H1 (cell line): ENCODE measurements around the gene EIF4E2. TPM values are rescaled to one million over a fixed set of nuclear protein-coding genes. Genes with fewer than 3 reads are reported as not detected.
A peak's percentile ranks its signal among the peaks of the same experiment; 100 is the strongest.

Source experiments
- CTCF ChIA-PET: fragments of 300-600 bp; sonication (Branson Sonifier 250); formaldehyde crosslinking; loops from one replicate; lab custom pipeline; 2021; ENCODE audit not compliant: partially characterized antibody; lab: Charles Lee
- POLR2A ChIA-PET: fragments of 300-600 bp; sonication (Branson Sonifier 250); formaldehyde crosslinking; loops from one replicate; lab custom pipeline; 2021; ENCODE audit warnings: inconsistent platforms; ENCODE audit not compliant: partially characterized antibody; lab: Charles Lee
- DNase-seq, 2 experiments: peaks; one replicate each; pipeline versions ENCODE4 v3.0.0 to v3.0.0-alpha.2; 2010 to 2022; ENCODE audit warnings: low spot score in 2 of 2, low read depth in 1 of 2, mixed read lengths in 1 of 2
- FAIRE-seq: peaks from 2 replicates; lab custom pipeline; 2011; peaks lifted over from hg19 to GRCh38; lab: Jason Lieb, UNC
- H2AFZ ChIP-seq: 2 replicates; pipeline ENCODE4 v1.8.1; 2012; ENCODE audit warnings: low read length, inconsistent platforms
- H2AK5ac ChIP-seq: 2 replicates; pipeline ENCODE4 v1.6.1; 2013; ENCODE audit warnings: low read depth, low read length
- H2BK120ac ChIP-seq: replicated peaks from 2 replicates; pipeline ENCODE3; 2013; ENCODE audit warnings: low read depth, low read length, inconsistent platforms
- H2BK12ac ChIP-seq: 2 replicates; pipeline ENCODE4 v1.6.1; 2013; ENCODE audit warnings: low read depth, low read length
- H2BK15ac ChIP-seq: 2 replicates; pipeline ENCODE4 v1.6.1; 2013; ENCODE audit warnings: low read length
- H2BK20ac ChIP-seq: 2 replicates; pipeline ENCODE4 v1.6.1; 2013; ENCODE audit warnings: low read length
- H2BK5ac ChIP-seq: 2 replicates; pipeline ENCODE4 v1.6.1; 2013; ENCODE audit warnings: low read depth, low read length
- H3K14ac ChIP-seq: 2 replicates; pipeline ENCODE4 v1.6.1; 2013; ENCODE audit warnings: inconsistent platforms; ENCODE audit not compliant: insufficient read length
- H3K18ac ChIP-seq: 2 replicates; pipeline ENCODE4 v1.6.1; 2013; ENCODE audit warnings: low read length; ENCODE audit errors: extremely low read depth
- H3K23ac ChIP-seq: 2 replicates; pipeline ENCODE4 v1.6.1; 2013; ENCODE audit warnings: inconsistent platforms; ENCODE audit not compliant: insufficient read length
- H3K23me2 ChIP-seq: 2 replicates; pipeline ENCODE4 v1.6.1; 2013; ENCODE audit warnings: low read depth, low read length
- H3K27ac ChIP-seq: 2 replicates; pipeline ENCODE4 v1.6.1; 2011; ENCODE audit warnings: low read depth, low read length, inconsistent platforms
- H3K27me3 ChIP-seq, 4 experiments: replicated peaks in 1 of 4; 1 replicate in 1 of 4; 2 replicates in 3 of 4; pipeline versions ENCODE4 v1.6.1 to v1.8.1; 2011 to 2013; ENCODE audit warnings: low read length in 3 of 4, mild to moderate bottlenecking in 3 of 4, inconsistent platforms in 2 of 4, mixed read lengths in 2 of 4, moderate library complexity in 1 of 4; ENCODE audit not compliant: control insufficient read depth in 3 of 4, insufficient read depth in 3 of 4; ENCODE audit errors: extremely low read depth in 1 of 4
- H3K36me3 ChIP-seq, 4 experiments: 2 replicates each; pipeline versions ENCODE4 v1.6.1 to v1.8.1; 2011 to 2013; ENCODE audit warnings: mild to moderate bottlenecking in 4 of 4, low read length in 3 of 4, moderate library complexity in 2 of 4, control low read depth in 1 of 4, inconsistent platforms in 1 of 4; ENCODE audit not compliant: insufficient read depth in 4 of 4, control insufficient read depth in 2 of 4
- H3K4ac ChIP-seq: replicated peaks from 2 replicates; pipeline ENCODE3; 2013; ENCODE audit warnings: low read length, low read depth, mixed read lengths, inconsistent platforms; ENCODE audit not compliant: insufficient read length
- H3K4me1 ChIP-seq, 4 experiments: replicated peaks in 1 of 4; 1 replicate in 1 of 4; 2 replicates in 3 of 4; pipeline versions ENCODE4 v1.6.1 to v1.8.1; 2011 to 2013; ENCODE audit warnings: low read length in 3 of 4, inconsistent platforms in 2 of 4, mixed read lengths in 1 of 4; ENCODE audit not compliant: insufficient read depth in 4 of 4, control insufficient read depth in 3 of 4
- H3K4me2 ChIP-seq, 2 experiments: 2 replicates each; pipeline versions ENCODE4 v1.6.1 to v1.8.1; 2011 to 2013; ENCODE audit warnings: low read depth in 2 of 2, low read length in 2 of 2, control low read depth in 1 of 2, inconsistent platforms in 1 of 2, mild to moderate bottlenecking in 1 of 2; ENCODE audit not compliant: insufficient read depth in 1 of 2
- H3K4me3 ChIP-seq, 4 experiments: fragments of 200-600, 300-600 bp in 1 of 4; sonication (generic), shearing (Covaris generic), sonication (Bioruptor Twin) in 1 of 4; 2 replicates each; pipeline versions ENCODE4 v1.5.1 to v1.8.1; 2011 to 2016; ENCODE audit warnings: low read length in 4 of 4, low read depth in 3 of 4, control low read depth in 2 of 4, inconsistent platforms in 2 of 4, mild to moderate bottlenecking in 2 of 4, mixed read lengths in 1 of 4, moderate library complexity in 1 of 4; ENCODE audit not compliant: insufficient read depth in 2 of 4; ENCODE audit errors: extremely low read depth in 1 of 4
- H3K56ac ChIP-seq: replicated peaks from 2 replicates; pipeline ENCODE3; 2013; ENCODE audit warnings: low read depth, mild to moderate bottlenecking, mixed read lengths, low read length, inconsistent platforms; ENCODE audit not compliant: insufficient read length
- H3K79me1 ChIP-seq: 2 replicates; pipeline ENCODE4 v1.6.1; 2013; ENCODE audit warnings: low read depth, low read length, control low read depth
- H3K79me2 ChIP-seq, 2 experiments: 2 replicates each; pipeline versions ENCODE4 v1.6.1 to v1.8.1; 2012 to 2013; ENCODE audit warnings: low read length in 2 of 2, mild to moderate bottlenecking in 2 of 2, inconsistent platforms in 1 of 2; ENCODE audit not compliant: insufficient read depth in 2 of 2, control insufficient read depth in 1 of 2
- H3K9ac ChIP-seq, 4 experiments: replicated peaks in 1 of 4; 1 replicate in 1 of 4; 2 replicates in 3 of 4; pipeline versions ENCODE4 v1.6.1 to v1.8.1; 2011 to 2013; ENCODE audit warnings: low read depth in 3 of 4, low read length in 3 of 4, control low read depth in 2 of 4, mild to moderate bottlenecking in 2 of 4, moderate library complexity in 2 of 4, inconsistent platforms in 1 of 4; ENCODE audit errors: extremely low read depth in 1 of 4
- H3K9me3 ChIP-seq, 2 experiments: 2 replicates each; pipeline versions ENCODE4 v1.6.1 to v1.8.1; 2012 to 2013; ENCODE audit warnings: mild to moderate bottlenecking in 2 of 2, moderate library complexity in 2 of 2, control low read depth in 1 of 2, inconsistent platforms in 1 of 2, low read depth in 1 of 2, low read length in 1 of 2, mixed read lengths in 1 of 2; ENCODE audit not compliant: insufficient read depth in 2 of 2
- H4K20me1 ChIP-seq, 2 experiments: replicated peaks in 1 of 2; 2 replicates each; pipeline versions ENCODE3 to v1.8.1; 2011 to 2013; ENCODE audit warnings: inconsistent platforms in 2 of 2, low read length in 2 of 2, mild to moderate bottlenecking in 1 of 2; ENCODE audit not compliant: insufficient read depth in 2 of 2, control insufficient read depth in 1 of 2
- H4K5ac ChIP-seq: 2 replicates; pipeline ENCODE4 v1.6.1; 2013; ENCODE audit warnings: low read length, low read depth, mixed read lengths, inconsistent platforms; ENCODE audit not compliant: insufficient read length
- H4K8ac ChIP-seq: 2 replicates; pipeline ENCODE4 v1.8.0; 2013; ENCODE audit warnings: mild to moderate bottlenecking, moderate library complexity, low read length, inconsistent platforms; ENCODE audit not compliant: insufficient read depth; ENCODE audit errors: extremely low read depth
- H4K91ac ChIP-seq: replicated peaks from 2 replicates; pipeline ENCODE3; 2013; ENCODE audit warnings: low read length, mixed read lengths, inconsistent platforms; ENCODE audit not compliant: insufficient read length
- ASH2L ChIP-seq: fragments of 200-600, 300-600 bp; sonication (generic); IDR thresholded peaks from one replicate; pipeline ENCODE4 v1.7.1; 2017; ENCODE audit warnings: low read length
- EZH2 ChIP-seq: fragments of 200-600 bp; sonication (generic); IDR thresholded peaks from 2 replicates; pipeline ENCODE4 v1.7.1; 2012; ENCODE audit warnings: low read depth, mild to moderate bottlenecking, moderate library complexity, low read length, inconsistent platforms; ENCODE audit not compliant: severe bottlenecking
- HDAC2 ChIP-seq, 2 experiments: fragments of 300-600 bp in 1 of 2; sonication (generic) in 1 of 2; IDR thresholded peaks; 2 replicates each; pipeline ENCODE4 v1.6.1; 2011 to 2012; ENCODE audit warnings: low read depth in 2 of 2, low read length in 2 of 2, mild to moderate bottlenecking in 2 of 2, moderate library complexity in 2 of 2, borderline replicate concordance in 1 of 2, inconsistent platforms in 1 of 2
- SIN3A ChIP-seq, 2 experiments: IDR thresholded peaks in 1 of 2; conservative IDR thresholded peaks in 1 of 2; 2 replicates each; pipeline ENCODE4 v1.6.1; 2011 to 2012; ENCODE audit warnings: low read length in 2 of 2, improper control_type of control experiment in 1 of 2, low read depth in 1 of 2, mild to moderate bottlenecking in 1 of 2
- SUZ12 ChIP-seq: fragments of 200-600 bp; sonication (generic); IDR thresholded peaks from 2 replicates; pipeline ENCODE4 v1.6.1; 2012; ENCODE audit warnings: mild to moderate bottlenecking, inconsistent platforms, low read length, moderate library complexity, mixed read lengths
- WGBS, 2 experiments: shearing (Covaris generic) in 1 of 2; methylation state at CpG; one replicate each; pipeline versions ENCODE4 v1.1.6 to v1.1.7; 2013 to 2015; ENCODE audit warnings: low lambda C conversion rate in 2 of 2, mixed read lengths in 2 of 2, inconsistent platforms in 1 of 2, low coverage in 1 of 2, missing lambda C conversion rate in 1 of 2; ENCODE audit not compliant: insufficient replicate concordance in 2 of 2, insufficient coverage in 1 of 2, insufficient read length in 1 of 2; ENCODE audit errors: extremely low coverage in 1 of 2, missing lambda C conversion rate in 1 of 2; 5-methylcytosine and 5-hydroxymethylcytosine counted together
- polyA plus RNA-seq, 7 experiments: library from polyadenylated mRNA; depleted of rRNA in 3 of 7; stranded (reverse) in 5 of 7; unstranded in 2 of 7; fragments of >200 nt in 5 of 7; fragments of 200-250 nt in 2 of 7; gene quantifications; 1 replicate in 5 of 7; 2 replicates in 1 of 7; 4 replicates in 1 of 7; pipeline versions ENCODE4 v1.2.1 to v1.2.3, GENCODE V29; 2011 to 2013; ENCODE audit warnings: missing spikeins in 2 of 7, mixed read lengths in 2 of 7
- total RNA-seq: library from RNA; stranded (reverse); fragmentation: NEBNext Ultra II Directional; extraction: Animal tissue kit (Norgen Biotek cat#: 25700); gene quantifications from 2 replicates; pipeline ENCODE4 v1.2.1, GENCODE V29; 2021

EIF4E2 gene
- total and polyA plus RNA-seq, 2 of the 8 experiments (the other 6 are each of a cell fraction or from before 2014, with no cell fraction given), result 39.4 to 114 TPM

GRCh38 chr2:232503809-232504323 is 46.6 kb upstream of the EIF4E2 start:
- H2BK15ac ChIP-seq, result no peak overlapping the region; the same call in 1 of the 2 replicates
- H3K79me1 ChIP-seq, result no peaks in the 10 kb centered on the region
- H3K4me3 ChIP-seq, result peak overlapping the region; percentile 39 to 84 (median 56)
- H4K5ac ChIP-seq, result no peak overlapping the region
- H3K14ac ChIP-seq, result no peak overlapping the region
- H2BK12ac ChIP-seq, result peak overlapping the region; percentile 27; the same call in 1 of the 2 replicates
- no peaks in the 10 kb centered on the region for H3K36me3 ChIP-seq
- H3K56ac ChIP-seq, result no peak overlapping the region
- no peaks in the 10 kb centered on the region for H3K79me2 ChIP-seq
- peaks cover 0 to 2% of the 10 kb centered on the region in 2 experiments for H4K20me1 ChIP-seq
- H3K9me3 ChIP-seq, result no peaks in the 10 kb centered on the region
- H2AFZ ChIP-seq, result no peak overlapping the region
- H3K27ac ChIP-seq, result no peak overlapping the region
- H3K23ac ChIP-seq, result no peak overlapping the region
- no peak overlapping the region for H4K91ac ChIP-seq
- TF ChIP-seq ASH2L, result peak; percentile 11
- TF ChIP-seq HDAC2 (IDR thresholded peaks at IDR 0.05; ENCODE audit: borderline replicate concordance in 1 of 2, low read depth in 2 of 2, low read length in 2 of 2), result no peak
- TF ChIP-seq SIN3A (conservative IDR thresholded peaks at IDR 0.05 in 1 of 2, IDR thresholded peaks at IDR 0.05 in 1 of 2; ENCODE audit: low read depth in 1 of 2, low read length in 2 of 2), result 0 out of 4 replicates have a peak, but pooled peaks of 1 of the 2 experiments have one; percentile 7
- peak; percentile 74 for TF ChIP-seq EZH2
- peak; percentile 65; the same call in 1 of the 2 replicates for TF ChIP-seq SUZ12
- DNase-seq (no peak), FAIRE-seq (no peak)
- peaks cover 0 to 31% (median 17%) of the 10 kb centered on the region in 4 experiments; a peak in 6 of 7 replicates for H3K4me1 ChIP-seq
- H2AK5ac ChIP-seq, result no peak overlapping the region
- no peak overlapping the region for H2BK5ac ChIP-seq
- CTCF ChIA-PET, result interaction anchor here (0.6 to 10.8 kb wide), 3 partner anchors 14 to 103 kb away, joined by 3 to 176 read pairs (median 4); partner anchors contain the start of genes CHRND and PRSS56
- H4K8ac ChIP-seq, result no peak overlapping the region
- 27% methylated on average over 16 of the region's 16 CpGs; no CpG with 5 or more reads in 1 of the 2 experiments for WGBS, 2 experiments
- H2BK120ac ChIP-seq, result no peak overlapping the region
- H3K9ac ChIP-seq, result no peak overlapping the region
- H3K23me2 ChIP-seq, result peaks cover 12% of the 10 kb centered on the region
- peaks cover 15 to 48% (median 43%) of the 10 kb centered on the region in 4 experiments for H3K27me3 ChIP-seq
- H3K4me2 ChIP-seq, result peak overlapping the region; percentile 100
- no peak overlapping the region for H3K18ac ChIP-seq
- POLR2A ChIA-PET, result interaction anchor here (1.1 to 1.2 kb wide), 2 partner anchors 14 to 20 kb away, joined by 3 to 5 read pairs; no protein-coding TSS in a partner anchor
- H2BK20ac ChIP-seq, result no peak overlapping the region; the same call in 1 of the 2 replicates
- no peak overlapping the region for H3K4ac ChIP-seq
